ENCODE measurements around the gene GAL3ST3. TPM values are rescaled to one million over a fixed set of nuclear protein-coding genes. Genes with fewer than 3 reads are reported as not detected.
A peak's percentile ranks its signal among the peaks of the same experiment; 100 is the strongest.

GAL3ST3 gene
- total RNA-seq, 1 donor from 2014 or later, result 3.7 TPM

DNA sequence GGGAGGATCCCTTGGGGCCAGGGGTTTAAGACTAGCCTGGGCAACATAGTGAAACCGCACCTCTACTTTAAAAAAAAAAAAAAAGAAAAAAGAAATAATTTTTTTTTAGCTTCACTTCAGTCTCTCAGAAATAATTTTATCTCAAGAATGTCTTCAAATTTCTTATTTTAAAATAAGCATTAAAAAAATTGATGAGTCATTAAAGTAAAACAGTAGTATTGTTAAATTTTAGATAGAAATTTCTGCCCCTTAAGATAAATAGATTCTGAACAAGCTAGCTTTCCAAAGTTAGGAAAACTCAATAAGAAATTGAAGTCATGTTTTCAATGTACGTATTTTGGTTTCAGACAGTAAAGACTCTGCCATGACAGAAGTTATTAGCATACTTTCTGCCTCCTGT, 13.4 kb upstream of the GAL3ST3 start:
- Mint-ChIP-seq H3K27ac (no peak overlapping the region), H3K4me3 (no peak overlapping the region), H3K36me3 (peaks cover 58% of the 10 kb centered on the region), H3K27me3 (no peaks in the 10 kb centered on the region), H3K4me1 (ENCODE audit: unreplicated experiment) (no peaks in the 10 kb centered on the region), H3K9me3 (no peaks in the 10 kb centered on the region)
- TF ChIP-seq, protein P1, sequence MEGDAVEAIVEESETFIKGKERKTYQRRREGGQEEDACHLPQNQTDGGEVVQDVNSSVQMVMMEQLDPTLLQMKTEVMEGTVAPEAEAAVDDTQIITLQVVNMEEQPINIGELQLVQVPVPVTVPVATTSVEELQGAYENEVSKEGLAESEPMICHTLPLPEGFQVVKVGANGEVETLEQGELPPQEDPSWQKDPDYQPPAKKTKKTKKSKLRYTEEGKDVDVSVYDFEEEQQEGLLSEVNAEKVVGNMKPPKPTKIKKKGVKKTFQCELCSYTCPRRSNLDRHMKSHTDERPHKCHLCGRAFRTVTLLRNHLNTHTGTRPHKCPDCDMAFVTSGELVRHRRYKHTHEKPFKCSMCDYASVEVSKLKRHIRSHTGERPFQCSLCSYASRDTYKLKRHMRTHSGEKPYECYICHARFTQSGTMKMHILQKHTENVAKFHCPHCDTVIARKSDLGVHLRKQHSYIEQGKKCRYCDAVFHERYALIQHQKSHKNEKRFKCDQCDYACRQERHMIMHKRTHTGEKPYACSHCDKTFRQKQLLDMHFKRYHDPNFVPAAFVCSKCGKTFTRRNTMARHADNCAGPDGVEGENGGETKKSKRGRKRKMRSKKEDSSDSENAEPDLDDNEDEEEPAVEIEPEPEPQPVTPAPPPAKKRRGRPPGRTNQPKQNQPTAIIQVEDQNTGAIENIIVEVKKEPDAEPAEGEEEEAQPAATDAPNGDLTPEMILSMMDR (conservative IDR thresholded peaks at IDR 0.05), result no peak
- DNase-seq (ENCODE audit: extremely low spot score, unreplicated experiment), result no peak

DNA sequence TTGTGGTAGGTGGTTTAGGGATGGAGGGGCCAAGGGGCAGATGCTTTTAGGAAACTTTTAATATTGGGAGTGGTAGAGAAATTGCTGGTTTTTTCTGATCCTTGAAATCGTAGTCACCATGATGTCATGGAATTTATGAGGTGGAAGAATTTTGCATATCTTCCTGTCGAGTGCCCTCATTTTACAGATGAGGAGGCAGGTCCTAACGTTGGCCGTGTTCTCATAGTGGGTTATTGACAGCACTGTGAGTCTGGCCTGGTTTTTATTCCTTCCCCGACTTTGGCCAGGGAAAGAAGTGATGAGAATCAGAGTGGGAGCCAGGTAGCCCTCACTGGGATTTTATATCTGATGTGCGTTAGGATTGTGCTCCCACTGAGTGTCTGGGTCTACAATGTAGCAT, 12.3 kb upstream of the GAL3ST3 start:
- TF ChIP-seq, protein P1 (conservative IDR thresholded peaks at IDR 0.05), result no peak
- Mint-ChIP-seq H3K4me3 (no peak overlapping the region), H3K9me3 (no peaks in the 10 kb centered on the region), H3K27me3 (no peaks in the 10 kb centered on the region), H3K27ac (no peak overlapping the region), H3K36me3 (peaks cover 50% of the 10 kb centered on the region), H3K4me1 (ENCODE audit: unreplicated experiment) (no peaks in the 10 kb centered on the region)
- no peak for DNase-seq (ENCODE audit: extremely low spot score, unreplicated experiment)

DNA sequence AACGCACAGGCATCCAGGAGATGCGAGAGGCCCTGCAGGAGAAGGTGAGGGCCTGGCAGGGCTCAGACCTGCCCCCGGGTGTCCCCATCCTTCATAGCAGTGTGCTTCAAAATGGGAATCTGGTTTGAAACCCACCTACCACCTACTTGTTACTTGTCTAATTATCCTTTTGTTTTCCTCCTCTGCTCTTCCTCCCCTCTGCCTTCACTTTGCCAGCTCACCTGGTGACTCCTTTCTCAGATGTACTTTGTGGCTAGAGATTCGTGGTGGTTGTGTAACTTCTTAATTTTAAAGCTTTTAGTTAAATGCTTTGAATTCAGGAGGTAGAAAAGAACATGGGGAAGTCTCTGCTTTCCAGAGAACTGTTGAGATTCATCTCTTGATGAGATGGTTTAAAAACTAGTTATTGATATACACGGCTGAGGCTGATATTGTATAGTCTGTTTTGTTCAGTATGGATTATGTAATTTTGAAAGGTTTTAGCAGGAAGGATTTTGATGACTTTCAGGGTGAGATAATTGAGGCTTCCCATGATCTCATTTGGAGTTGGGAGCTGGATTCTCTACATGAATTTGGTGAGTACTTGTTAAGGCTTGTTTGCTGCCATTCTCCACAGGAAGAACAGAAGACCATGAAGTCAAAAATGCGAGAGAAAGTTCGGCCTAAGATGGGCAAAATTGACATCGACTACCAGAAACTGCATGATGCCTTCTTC, 11.2 kb upstream of the GAL3ST3 start:
- DNase-seq (ENCODE audit: extremely low spot score, unreplicated experiment), result no peak
- Mint-ChIP-seq H3K36me3 (peaks cover 50% of the 10 kb centered on the region), H3K27me3 (no peaks in the 10 kb centered on the region), H3K9me3 (no peaks in the 10 kb centered on the region), H3K27ac (no peak overlapping the region), H3K4me3 (no peak overlapping the region), H3K4me1 (ENCODE audit: unreplicated experiment) (no peaks in the 10 kb centered on the region)
- TF ChIP-seq, protein P1 (conservative IDR thresholded peaks at IDR 0.05), result no peak

DNA sequence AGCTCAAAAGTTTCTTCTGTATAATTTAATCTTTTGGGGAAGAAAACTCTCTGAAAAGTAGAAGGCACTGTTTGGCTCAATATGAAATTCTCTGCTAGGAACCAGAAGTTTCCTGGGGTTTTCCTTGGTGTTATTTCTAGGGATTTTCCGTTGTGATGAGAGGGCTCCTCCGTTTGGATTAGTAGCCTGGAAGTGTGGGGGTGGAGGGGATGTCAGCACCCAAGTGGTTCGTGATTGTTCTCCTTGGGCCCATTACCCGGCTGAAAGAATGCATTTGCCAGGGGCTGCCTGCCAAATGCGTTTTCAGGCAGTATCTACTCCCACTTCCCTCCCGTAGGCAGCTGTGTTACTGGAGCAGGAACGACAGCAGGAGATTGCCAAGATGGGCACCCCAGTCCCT, 7.5 kb upstream of the GAL3ST3 start:
- no peak for DNase-seq (ENCODE audit: extremely low spot score, unreplicated experiment)
- TF ChIP-seq, protein P1 (conservative IDR thresholded peaks at IDR 0.05), result no peak
- H3K36me3 Mint-ChIP-seq, result peaks cover 33% of the 10 kb centered on the region
- peaks cover 14% of the 10 kb centered on the region for H3K4me1 Mint-ChIP-seq (ENCODE audit: unreplicated experiment)
- H3K27me3 Mint-ChIP-seq, result no peaks in the 10 kb centered on the region
- H3K4me3 Mint-ChIP-seq, result no peak overlapping the region
- no peak overlapping the region for H3K27ac Mint-ChIP-seq
- no peaks in the 10 kb centered on the region for H3K9me3 Mint-ChIP-seq

DNA sequence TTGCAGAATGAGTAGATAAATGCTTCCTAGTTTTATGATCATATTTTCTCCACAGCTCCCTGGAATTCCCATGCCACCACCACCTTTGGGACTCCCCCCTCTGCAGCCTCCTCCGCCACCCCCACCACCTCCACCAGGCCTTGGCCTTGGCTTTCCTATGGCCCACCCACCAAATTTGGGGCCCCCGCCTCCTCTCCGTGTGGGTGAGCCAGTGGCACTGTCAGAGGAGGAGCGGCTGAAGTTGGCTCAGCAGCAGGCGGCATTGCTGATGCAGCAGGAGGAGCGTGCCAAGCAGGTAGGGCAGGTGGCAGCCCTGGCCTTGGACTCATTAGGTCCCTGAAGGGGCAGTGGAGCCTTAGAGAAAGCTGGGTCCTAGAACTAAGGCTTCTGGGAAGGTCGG, 6.1 kb upstream of the GAL3ST3 start:
- Mint-ChIP-seq H3K36me3 (peaks cover 21% of the 10 kb centered on the region), H3K4me1 (ENCODE audit: unreplicated experiment) (peaks cover 20% of the 10 kb centered on the region), H3K27ac (peak overlapping the region; percentile 10), H3K4me3 (no peak overlapping the region), H3K27me3 (no peaks in the 10 kb centered on the region), H3K9me3 (no peaks in the 10 kb centered on the region)
- DNase-seq (ENCODE audit: extremely low spot score, unreplicated experiment), result no peak
- TF ChIP-seq, protein P1 (conservative IDR thresholded peaks at IDR 0.05), result no peak

All from type B pancreatic cell (in vitro differentiated cells).